K562 (cell line): ENCODE data around the gene DBNL. TPM values are rescaled to one million over a fixed set of nuclear protein-coding genes. Genes with fewer than 3 reads are reported as not detected.

Source experiments
- ATAC-seq: fragments of 200-7000 bp; cut with Tn5 transposase; 3 replicates; pipeline ENCODE4 v1.9.1; 2020; ENCODE audit warnings: moderate library complexity
- BruUV-seq: library from RNA; stranded (reverse); fragments of 400-500 nt; replicated peaks from 2 replicates; lab custom pipeline; 2021; lab: Mats Ljungman, UMichigan
- CTCF ChIA-PET: fragments of 300-600 bp; formaldehyde crosslinking; extraction: SDS; loops from one replicate; lab custom pipeline; 2021; ENCODE audit warnings: low intra/inter-chr PET ratio; lab: Yijun Ruan, JAX
- POLR2A ChIA-PET: fragments of 300-600, 350-650 bp; sonication (Branson Sonifier 250); formaldehyde crosslinking; extraction: SDS; loops from one replicate; lab custom pipeline; 2021; ENCODE audit warnings: antibody characterized with exemption, inconsistent platforms; lab: Yijun Ruan, JAX
- DNase-seq, 4 experiments: peaks; one replicate each; pipeline versions ENCODE4 v3.0.0 to v3.0.0-alpha.2; 2011 to 2018; ENCODE audit warnings: low spot score in 3 of 4, mixed read lengths in 3 of 4; ENCODE audit errors: extremely low read depth in 1 of 4
- FAIRE-seq: peaks from 2 replicates; lab custom pipeline; 2011; peaks lifted over from hg19 to GRCh38; lab: Jason Lieb, UNC
- H2AFZ ChIP-seq: 2 replicates; pipeline ENCODE4 v1.6.0; 2011; ENCODE audit warnings: low read depth, low read length, control low read depth, inconsistent platforms
- H3K27ac ChIP-seq: fragments of 200-600 bp; 3 replicates; pipeline ENCODE4 v1.8.0; 2011; ENCODE audit warnings: low read depth, mild to moderate bottlenecking, control low read depth, inconsistent platforms, low read length, moderate library complexity, mixed read lengths; ENCODE audit errors: extremely low read depth
- H3K27me3 ChIP-seq, 2 experiments: fragments of 300-600 bp in 1 of 2; 2 replicates in 1 of 2; 3 replicates in 1 of 2; pipeline versions ENCODE4 v1.6.0 to v1.8.0; 2011; ENCODE audit warnings: inconsistent platforms in 2 of 2, low read length in 2 of 2, mild to moderate bottlenecking in 1 of 2, mixed read lengths in 1 of 2, moderate library complexity in 1 of 2; ENCODE audit not compliant: control insufficient read depth in 2 of 2, insufficient read depth in 2 of 2
- H3K36me3 ChIP-seq: fragments of 300-600 bp; 3 replicates; pipeline ENCODE4 v1.8.0; 2011; ENCODE audit warnings: mild to moderate bottlenecking, low read length, inconsistent platforms; ENCODE audit not compliant: control insufficient read depth, insufficient read depth
- H3K4me1 ChIP-seq, 2 experiments: fragments of 200-600 bp in 1 of 2; replicated peaks in 1 of 2; 2 replicates in 1 of 2; 3 replicates in 1 of 2; pipeline versions ENCODE4 v1.5.1 to v1.8.0; 2011; ENCODE audit warnings: inconsistent platforms in 2 of 2, low read length in 2 of 2, mild to moderate bottlenecking in 1 of 2, mixed read lengths in 1 of 2, moderate library complexity in 1 of 2; ENCODE audit not compliant: control insufficient read depth in 2 of 2, insufficient read depth in 2 of 2
- H3K4me2 ChIP-seq: 2 replicates; pipeline ENCODE4 v1.6.1; 2011; ENCODE audit warnings: low read length, control low read depth, inconsistent platforms, mixed read lengths; ENCODE audit not compliant: insufficient read depth
- H3K4me3 ChIP-seq: fragments of 200-600 bp; sonication (generic), shearing (Covaris generic); 2 replicates; pipeline ENCODE4 v1.5.1; 2016; ENCODE audit warnings: control low read depth, inconsistent platforms
- H3K79me2 ChIP-seq: fragments of 200-600 bp; 3 replicates; pipeline ENCODE4 v1.8.0; 2011; ENCODE audit warnings: low read length, inconsistent platforms; ENCODE audit not compliant: control insufficient read depth, insufficient read depth
- H3K9ac ChIP-seq, 2 experiments: 2 replicates each; pipeline versions ENCODE4 v1.6.0 to v1.6.1; 2011; ENCODE audit warnings: low read depth in 2 of 2, low read length in 2 of 2, control low read depth in 1 of 2, inconsistent platforms in 1 of 2, mild to moderate bottlenecking in 1 of 2, mixed read lengths in 1 of 2; ENCODE audit not compliant: insufficient read depth in 1 of 2
- H3K9me1 ChIP-seq: one replicate; pipeline ENCODE4 v1.6.0; 2011; ENCODE audit warnings: inconsistent platforms, mild to moderate bottlenecking, low read length, moderate library complexity; ENCODE audit not compliant: control insufficient read depth, insufficient read depth
- H3K9me3 ChIP-seq: replicated peaks from 2 replicates; pipeline ENCODE4 v1.5.1; 2011; ENCODE audit warnings: low read depth, low read length, inconsistent platforms; ENCODE audit not compliant: control insufficient read depth, insufficient read depth
- H4K20me1 ChIP-seq: replicated peaks from 2 replicates; pipeline ENCODE4 v1.6.1; 2011; ENCODE audit warnings: low read length, inconsistent platforms, mixed read lengths; ENCODE audit not compliant: control insufficient read depth, insufficient read depth
- ZNF263 ChIP-seq: sonication (generic); formaldehyde crosslinking; IDR thresholded peaks from 2 replicates; pipeline ENCODE4 v1.8.0; 2022; ENCODE audit warnings: mild to moderate bottlenecking, missing genetic modification reagents, borderline replicate concordance
- ZNF551 ChIP-seq: fragments of 250-450 bp; sonication (Bioruptor Pico); IDR thresholded peaks from 2 replicates; pipeline ENCODE4 v1.5.0; 2021; ENCODE audit warnings: mild to moderate bottlenecking, moderate library complexity
- WGBS: fragments of 100-300 bp; shearing (Covaris generic); methylation state at CpG from one replicate; pipeline ENCODE4 v1.1.6; 2016; ENCODE audit warnings: low coverage, mixed read lengths; ENCODE audit not compliant: insufficient coverage; ENCODE audit errors: missing lambda C conversion rate; 5-methylcytosine and 5-hydroxymethylcytosine counted together
- in situ Hi-C: fragments of 300-500 bp; cut with MboI; formaldehyde crosslinking; loops from 4 replicates; pipeline ENCODE4 v1.15.0; 2018; ENCODE audit warnings: inconsistent platforms, mixed read lengths
- intact Hi-C: fragments of 100-400 bp; cut with micrococcal nuclease; formaldehyde crosslinking; loops from 2 replicates; pipeline ENCODE4 v1.14.2; 2022
- polyA plus RNA-seq, 8 experiments: library from polyadenylated mRNA; depleted of rRNA in 4 of 8; stranded (reverse) in 5 of 8; unstranded in 3 of 8; fragments of >200 nt; fragmentation: Nextera tagmentation in 2 of 8; fragmentation: Illumina TruSeq in 1 of 8; extraction: Ambion mirVana in 2 of 8; extraction: Trizol in 1 of 8; gene quantifications; 2 replicates each; pipeline versions ENCODE4 v1.2.1 to v1.2.3, GENCODE V29; 2011 to 2014; ENCODE audit warnings: inconsistent platforms in 1 of 8, missing spikeins in 1 of 8
- total RNA-seq, 7 experiments: library from RNA; depleted of rRNA in 6 of 7; stranded (reverse); fragments of >200 nt in 6 of 7; fragmentation: Illumina TruSeq in 2 of 7; extraction: Trizol in 2 of 7; gene quantifications; 2 replicates each; pipeline versions ENCODE4 v1.2.1 to v1.2.3, GENCODE V29; 2011 to 2021; ENCODE audit warnings: low replicate concordance in 1 of 7

Gene DBNL
- total and polyA plus RNA-seq, 9 of the 15 experiments (the other 6 are each of a cell fraction or from before 2014, with no cell fraction given), result 1.9 to 65.1 (median 38.9) TPM

DNA sequence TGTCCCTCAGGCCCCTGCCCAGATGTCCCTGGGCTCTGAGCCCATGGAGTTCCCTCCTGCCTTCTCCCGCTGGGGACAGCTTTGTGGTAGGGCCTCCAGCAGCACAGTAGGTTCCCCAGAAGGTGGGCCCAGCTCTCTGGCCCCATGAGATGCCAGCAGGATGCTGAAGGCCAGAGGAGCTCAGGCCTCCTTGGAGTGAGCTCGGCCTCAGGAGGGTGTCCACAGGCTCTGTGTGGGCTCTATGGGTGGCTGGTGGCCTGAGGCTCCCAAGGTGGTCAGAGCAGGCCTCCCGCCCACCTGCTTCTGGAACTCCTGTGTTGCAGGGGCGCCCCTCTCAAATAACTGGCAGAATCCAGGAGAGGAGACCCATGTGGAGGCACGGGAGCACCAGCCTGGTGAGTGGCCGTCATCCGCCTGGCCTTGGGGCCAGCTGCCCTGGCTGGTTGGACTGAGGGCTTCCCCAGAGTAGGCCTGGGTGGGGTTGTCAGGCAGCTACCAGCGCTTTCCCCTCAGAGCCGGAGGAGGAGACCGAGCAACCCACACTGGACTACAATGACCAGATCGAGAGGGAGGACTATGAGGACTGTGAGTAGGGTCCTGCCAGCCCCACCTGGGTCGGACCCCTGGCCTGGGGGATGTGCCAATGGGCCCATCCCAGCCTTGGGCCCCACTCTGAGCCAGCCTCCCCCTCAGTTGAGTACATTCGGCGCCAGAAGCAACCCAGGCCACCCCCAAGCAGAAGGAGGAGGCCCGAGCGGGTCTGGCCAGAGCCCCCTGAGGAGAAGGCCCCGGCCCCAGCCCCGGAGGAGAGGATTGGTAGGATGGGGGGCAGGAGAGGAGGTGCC is 62.8 kb downstream of the DBNL start:
- H3K27ac ChIP-seq, result no peak overlapping the region
- H3K27me3 ChIP-seq, result peaks cover 19 to 62% of the 10 kb centered on the region in 2 experiments; a peak in 4 of 5 replicates
- DNase-seq (no peak), FAIRE-seq (no peak), ATAC-seq (no peak)
- in situ Hi-C loops, result no loop called here
- H3K9me3 ChIP-seq, result no peaks in the 10 kb centered on the region
- ChIA-PET POLR2A (interaction anchor here (0.6 to 2.7 kb wide), 2 partner anchors 8 to 433 kb away, joined by 4 to 16 read pairs; no protein-coding TSS in a partner anchor), CTCF (no interaction called here)
- H2AFZ ChIP-seq, result no peak overlapping the region
- no TSS peak for BruUV-seq
- H3K9me1 ChIP-seq, result no peaks in the 10 kb centered on the region
- H4K20me1 ChIP-seq, result peaks cover 8% of the 10 kb centered on the region; the same call in 1 of the 2 replicates
- H3K4me1 ChIP-seq, result peaks cover under 1 to 57% of the 10 kb centered on the region in 2 experiments; a peak in 3 of 5 replicates
- 24% methylated on average over 7 of the region's 18 CpGs for WGBS
- intact Hi-C loops, result no loop called here
- peak overlapping the region in 1 of 2 experiments; percentile 10; a peak in 1 of 4 replicates for H3K9ac ChIP-seq
- no peaks in the 10 kb centered on the region for H3K79me2 ChIP-seq
- no peak overlapping the region for H3K4me2 ChIP-seq
- H3K4me3 ChIP-seq, result no peak overlapping the region
- TF ChIP-seq ZNF551 (CRISPR knock-in tag) (no peak), ZNF263 (CRISPR knock-in tag) (peak; percentile 41; the same call in 1 of the 2 replicates)
- H3K36me3 ChIP-seq, result no peaks in the 10 kb centered on the region
